Memory B cell (primary cell): ENCODE data around the gene SEPTIN1.
A peak's percentile ranks its signal among the peaks of the same experiment; 100 is the strongest.

ENCODE experiments used
- ATAC-seq: fragments of 150-1000 bp; cut with Tn5 transposase; 2 replicates; pipeline ENCODE4 v1.10.0; 2021; ENCODE audit warnings: low read depth, mild to moderate bottlenecking, moderate library complexity
- DNase-seq, 2 donors: peaks; one replicate each; pipeline ENCODE4 v3.0.0; 2022; ENCODE audit warnings: low spot score in 2 of 2
- H3K27ac Mint-ChIP-seq: one replicate; pipeline ENCODE4 v1.8.0; 2022; ENCODE audit warnings: mild to moderate bottlenecking, moderate library complexity, mixed read lengths
- H3K27me3 Mint-ChIP-seq: one replicate; pipeline ENCODE4 v1.8.0; 2022; ENCODE audit warnings: mixed read lengths
- H3K36me3 Mint-ChIP-seq: one replicate; pipeline ENCODE4 v1.8.0; 2022; ENCODE audit warnings: mild to moderate bottlenecking, mixed read lengths
- H3K4me1 Mint-ChIP-seq: one replicate; pipeline ENCODE4 v1.8.0; 2022; ENCODE audit warnings: mixed read lengths
- H3K4me3 Mint-ChIP-seq: one replicate; pipeline ENCODE4 v1.8.0; 2022; ENCODE audit warnings: mild to moderate bottlenecking, moderate library complexity, mixed read lengths
- H3K9me3 Mint-ChIP-seq: one replicate; pipeline ENCODE4 v1.8.0; 2022; ENCODE audit warnings: mixed read lengths

SEPTIN1 gene

GRCh38 chr16:30376461-30376902 is 5.9 kb downstream of the SEPTIN1 start:
- Mint-ChIP-seq H3K27ac (peak overlapping the region; percentile 98), H3K27me3 (no peaks in the 10 kb centered on the region), H3K9me3 (no peaks in the 10 kb centered on the region), H3K4me3 (no peak overlapping the region), H3K36me3 (peaks cover 5% of the 10 kb centered on the region), H3K4me1 (peaks cover 25% of the 10 kb centered on the region)
- DNase-seq (no peak), ATAC-seq (no peak)

- Mint-ChIP-seq H3K36me3 (peaks cover 5% of the 10 kb centered on the region), H3K4me3 (no peak overlapping the region), H3K27ac (no peak overlapping the region), H3K9me3 (no peaks in the 10 kb centered on the region), H3K27me3 (no peaks in the 10 kb centered on the region), H3K4me1 (peaks cover 26% of the 10 kb centered on the region)
- ATAC-seq (no peak), DNase-seq (no peak)
Measured at GRCh38 chr16:30375864-30376263, 6.5 kb downstream of the SEPTIN1 start.

GRCh38 chr16:30374538-30374937 is 7.8 kb downstream of the SEPTIN1 start, which contains the start of gene MYL11:
MYL11 (plus strand) TSS chr16:30374802; CDS start chr16:30374858, 56 bp downstream.
- ATAC-seq = no peak
- Mint-ChIP-seq H3K27ac (no peak within 1 kb of the TSS), H3K36me3 (peaks cover 2% of the 10 kb centered on the region), H3K4me3 (no peak within 1 kb of the TSS), H3K4me1 (peaks cover 18% of the 10 kb centered on the region), H3K9me3 (no peaks in the 10 kb centered on the region), H3K27me3 (no peaks in the 10 kb centered on the region)
- DNase-seq = no peak

- no peaks in the 10 kb centered on the region for H3K36me3 Mint-ChIP-seq
- H3K9me3 Mint-ChIP-seq = no peaks in the 10 kb centered on the region
- H3K4me1 Mint-ChIP-seq = peaks cover 28% of the 10 kb centered on the region
- DNase-seq (no peak), ATAC-seq (no peak)
- no peak overlapping the region for H3K27ac Mint-ChIP-seq
- H3K27me3 Mint-ChIP-seq = no peaks in the 10 kb centered on the region
- H3K4me3 Mint-ChIP-seq = no peak overlapping the region
Measured at GRCh38 chr16:30372725-30373124, 9.6 kb downstream of the SEPTIN1 start.

GRCh38 chr16:30372038-30372712 is 10.2 kb downstream of the SEPTIN1 start:
- peak overlapping the region; percentile 72 for H3K27ac Mint-ChIP-seq
- DNase-seq (no peak), ATAC-seq (no peak)
- peak overlapping the region; percentile 77 for H3K4me3 Mint-ChIP-seq
- no peaks in the 10 kb centered on the region for H3K36me3 Mint-ChIP-seq
- H3K9me3 Mint-ChIP-seq = no peaks in the 10 kb centered on the region
- no peaks in the 10 kb centered on the region for H3K27me3 Mint-ChIP-seq
- H3K4me1 Mint-ChIP-seq = peaks cover 31% of the 10 kb centered on the region

- Mint-ChIP-seq H3K36me3 (peaks cover 2% of the 10 kb centered on the region), H3K27me3 (no peaks in the 10 kb centered on the region), H3K9me3 (no peaks in the 10 kb centered on the region), H3K27ac (peak overlapping the region; percentile 72), H3K4me1 (peaks cover 36% of the 10 kb centered on the region), H3K4me3 (peak overlapping the region; percentile 77)
- DNase-seq = no peak
- ATAC-seq = no peak
Measured at GRCh38 chr16:30371248-30371816, 11.0 kb downstream of the SEPTIN1 start.

GRCh38 chr16:30370456-30371247 is 11.7 kb downstream of the SEPTIN1 start, which contains the start of gene TBC1D10B:
TBC1D10B (minus strand) TSS chr16:30370494; CDS start chr16:30370183, 311 bp downstream.
- H3K36me3 Mint-ChIP-seq = peaks cover 2% of the 10 kb centered on the region
- H3K4me1 Mint-ChIP-seq = peaks cover 36% of the 10 kb centered on the region
- H3K4me3 Mint-ChIP-seq = peak within 1 kb of the TSS; percentile 82
- H3K9me3 Mint-ChIP-seq = no peaks in the 10 kb centered on the region
- H3K27me3 Mint-ChIP-seq = no peaks in the 10 kb centered on the region
- H3K27ac Mint-ChIP-seq = peak within 1 kb of the TSS; percentile 72
- DNase-seq = peak; percentile 91 to 99
- peak; percentile 81 for ATAC-seq

GRCh38 chr16:30369938-30370455 is 12.4 kb downstream of the SEPTIN1 start:
- no peaks in the 10 kb centered on the region for H3K27me3 Mint-ChIP-seq
- H3K4me1 Mint-ChIP-seq = peaks cover 36% of the 10 kb centered on the region
- peak; percentile 6 for ATAC-seq

GRCh38 chr16:30369091-30369937 is 13.0 kb downstream of the SEPTIN1 start:
- no peaks in the 10 kb centered on the region for H3K9me3 Mint-ChIP-seq

More at GRCh38 chr16:30369938-30370455, 12.4 kb downstream of the SEPTIN1 start:
- Mint-ChIP-seq H3K4me3 (peak overlapping the region; percentile 77), H3K9me3 (no peaks in the 10 kb centered on the region), H3K36me3 (peaks cover 5% of the 10 kb centered on the region), H3K27ac (no peak overlapping the region)
- no peak for DNase-seq

GRCh38 chr16:30368792-30369090 is 13.6 kb downstream of the SEPTIN1 start:
- peak overlapping the region; percentile 82 for H3K4me3 Mint-ChIP-seq
- H3K4me1 Mint-ChIP-seq = peaks cover 36% of the 10 kb centered on the region
- peaks cover 7% of the 10 kb centered on the region for H3K36me3 Mint-ChIP-seq
- no peaks in the 10 kb centered on the region for H3K9me3 Mint-ChIP-seq
- DNase-seq (no peak), ATAC-seq (no peak)
- peak overlapping the region; percentile 58 for H3K27ac Mint-ChIP-seq
- no peaks in the 10 kb centered on the region for H3K27me3 Mint-ChIP-seq

More at GRCh38 chr16:30369091-30369937, 13.0 kb downstream of the SEPTIN1 start:
- no peaks in the 10 kb centered on the region for H3K27me3 Mint-ChIP-seq
- no peak for DNase-seq
- peak overlapping the region; percentile 58 for H3K27ac Mint-ChIP-seq
- peak overlapping the region; percentile 82 for H3K4me3 Mint-ChIP-seq
- peaks cover 7% of the 10 kb centered on the region for H3K36me3 Mint-ChIP-seq
- ATAC-seq = no peak
- peaks cover 36% of the 10 kb centered on the region for H3K4me1 Mint-ChIP-seq

GRCh38 chr16:30368122-30368791 is 14.1 kb downstream of the SEPTIN1 start:
- peak overlapping the region; percentile 82 for H3K4me3 Mint-ChIP-seq
- H3K4me1 Mint-ChIP-seq = peaks cover 36% of the 10 kb centered on the region
- DNase-seq (no peak), ATAC-seq (no peak)
- peak overlapping the region; percentile 58 for H3K27ac Mint-ChIP-seq
- no peaks in the 10 kb centered on the region for H3K27me3 Mint-ChIP-seq
- H3K9me3 Mint-ChIP-seq = no peaks in the 10 kb centered on the region
- H3K36me3 Mint-ChIP-seq = peaks cover 10% of the 10 kb centered on the region

- Mint-ChIP-seq H3K9me3 (no peaks in the 10 kb centered on the region), H3K4me1 (peaks cover 39% of the 10 kb centered on the region), H3K27me3 (no peaks in the 10 kb centered on the region), H3K36me3 (peaks cover 14% of the 10 kb centered on the region), H3K4me3 (peak overlapping the region; percentile 82), H3K27ac (peak overlapping the region; percentile 58)
- no peak for DNase-seq
- ATAC-seq = no peak
Measured at GRCh38 chr16:30367349-30368009, 14.9 kb downstream of the SEPTIN1 start.
